GM21619 (cell line): ENCODE measurements around the gene SYTL3.
"Not testable (repeated sequence)": the region's sequence is repeated elsewhere in the genome, so short reads cannot be mapped to it uniquely, and the experiment has no call there.

Experiments used
- ATAC-seq: cut with Tn5 transposase; IDR thresholded peaks from one replicate; pipeline ENCODE4 v1.9.1; 2021; ENCODE audit not compliant: unreplicated experiment

SYTL3 gene

GRCh38 chr6:158649289-158650143 lies at the start of gene SYTL3:
SYTL3 (plus strand) TSS chr6:158650054; CDS start chr6:158663269, 13,215 bp downstream.
- peak; percentile 41 for ATAC-seq

- ATAC-seq: no peak
Measured at GRCh38 chr6:158603261-158604047, 46.4 kb upstream of the SYTL3 start.

- ATAC-seq: no peak
Measured at GRCh38 chr6:158604048-158604406, 45.8 kb upstream of the SYTL3 start.

GRCh38 chr6:158605266-158605878 lies 44.5 kb upstream of the SYTL3 start:
- ATAC-seq: no peak

GRCh38 chr6:158606011-158606410 lies 43.8 kb upstream of the SYTL3 start:
- not testable (repeated sequence) for ATAC-seq

- no peak for ATAC-seq
Measured at GRCh38 chr6:158606935-158607334, 42.9 kb upstream of the SYTL3 start.

- ATAC-seq: no peak
Measured at GRCh38 chr6:158607411-158608170, 42.3 kb upstream of the SYTL3 start.

GRCh38 chr6:158608221-158608620 lies 41.6 kb upstream of the SYTL3 start:
- no peak for ATAC-seq

GRCh38 chr6:158609455-158610155 lies 40.2 kb upstream of the SYTL3 start:
- ATAC-seq: no peak

- no peak for ATAC-seq
Measured at GRCh38 chr6:158610319-158610968, 39.4 kb upstream of the SYTL3 start.

- ATAC-seq: no peak
Measured at GRCh38 chr6:158611039-158611438, 38.8 kb upstream of the SYTL3 start.

GRCh38 chr6:158611541-158612370 lies 38.1 kb upstream of the SYTL3 start:
- no peak for ATAC-seq

GRCh38 chr6:158614606-158615005 lies 35.2 kb upstream of the SYTL3 start:
- not testable (repeated sequence) for ATAC-seq

GRCh38 chr6:158618289-158618688 lies 31.6 kb upstream of the SYTL3 start:
- not testable (repeated sequence) for ATAC-seq

- ATAC-seq: no peak
Measured at GRCh38 chr6:158619922-158620801, 29.7 kb upstream of the SYTL3 start.

GRCh38 chr6:158620963-158621693 lies 28.7 kb upstream of the SYTL3 start:
- ATAC-seq: no peak
